HG03457 (cell line): Measurements from ENCODE around the gene DMRT2.

ENCODE experiments used
- ATAC-seq: cut with Tn5 transposase; IDR thresholded peaks from one replicate; pipeline ENCODE4 v1.9.1; 2021; ENCODE audit warnings: moderate number of reproducible peaks; ENCODE audit not compliant: unreplicated experiment

DMRT2 gene

DNA sequence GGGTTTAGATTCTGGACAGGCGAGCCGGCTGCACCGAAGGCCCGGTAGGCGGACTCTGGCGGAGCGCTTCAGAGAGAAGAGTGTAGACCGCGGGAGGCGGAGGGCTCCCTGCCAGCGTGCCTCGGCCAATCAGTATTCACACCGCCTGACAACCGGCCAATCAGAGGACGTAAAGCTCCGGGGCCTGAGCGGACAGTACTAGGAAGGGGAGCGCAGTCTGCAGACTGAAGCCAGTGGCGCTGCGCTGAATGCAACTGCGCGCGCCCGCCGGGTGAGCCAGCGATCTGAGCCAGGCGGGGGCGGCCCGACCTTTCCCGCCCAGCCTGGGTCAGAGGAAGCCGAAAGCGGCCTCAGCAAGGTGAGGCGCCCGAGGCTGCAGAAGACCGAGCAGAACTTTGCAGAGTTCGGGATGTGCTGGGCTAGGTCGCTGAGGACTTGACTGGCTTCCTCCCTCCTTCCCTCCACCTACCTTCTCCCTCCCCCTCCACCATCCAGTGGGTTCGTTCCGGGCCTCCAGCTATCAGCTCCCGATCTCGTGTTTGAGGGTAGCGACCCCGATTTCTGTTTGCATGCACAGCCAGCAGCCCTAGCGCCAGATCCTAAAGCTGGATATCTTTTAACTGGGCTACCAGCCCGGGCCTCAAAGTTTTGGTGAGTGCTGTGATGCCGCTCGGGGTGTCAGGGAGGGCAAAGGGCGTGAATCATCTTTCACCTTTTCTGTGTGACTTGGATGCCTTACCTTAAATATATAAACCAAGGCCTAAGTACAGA lies at the start of gene DMRT2:
Gene DMRT2 (plus strand): TSS at position 233 of the 771 bp plus-strand sequence. CDS start 1,257 bp downstream, outside the sequence.
- no peak for ATAC-seq

DNA sequence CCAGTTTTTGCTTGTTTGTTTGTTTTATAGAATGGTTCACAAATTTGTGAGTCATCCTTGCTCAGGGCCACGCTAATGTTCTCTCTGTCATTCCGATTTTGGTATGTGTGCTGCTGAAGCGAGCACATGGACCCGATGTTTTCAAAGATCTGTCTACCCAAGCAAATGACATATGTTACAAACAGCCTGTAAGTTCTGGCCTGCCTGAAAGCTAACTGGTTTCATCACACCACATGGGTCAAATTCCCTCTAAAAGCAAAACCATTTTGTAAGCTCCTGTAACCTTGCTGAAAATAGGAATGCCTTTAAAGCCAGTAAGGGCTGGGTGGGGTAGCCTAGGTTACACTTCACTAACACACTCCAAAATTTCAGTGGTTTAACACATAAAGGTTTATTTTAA lies 48.3 kb upstream of the DMRT2 start:
- ATAC-seq, result no peak

DNA sequence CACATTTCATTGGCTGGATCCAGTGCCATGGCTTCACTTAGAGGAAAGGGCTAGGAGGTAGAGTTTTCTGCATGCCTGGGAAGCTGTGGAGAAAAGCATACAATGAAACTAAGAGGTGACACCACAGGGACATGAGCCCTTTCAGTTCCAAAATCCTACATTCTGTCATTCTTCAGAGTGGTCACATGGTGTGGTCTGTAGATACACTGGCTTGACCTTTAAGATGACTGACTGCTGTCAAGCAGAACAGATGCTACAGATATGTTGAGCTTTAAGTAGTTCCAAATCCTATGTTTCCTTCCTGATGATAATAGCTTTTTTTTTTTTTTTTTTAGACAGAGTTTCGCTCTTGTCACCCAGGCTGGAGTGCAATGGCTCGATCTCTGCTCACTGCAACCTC lies 47.5 kb upstream of the DMRT2 start:
- no peak for ATAC-seq

DNA sequence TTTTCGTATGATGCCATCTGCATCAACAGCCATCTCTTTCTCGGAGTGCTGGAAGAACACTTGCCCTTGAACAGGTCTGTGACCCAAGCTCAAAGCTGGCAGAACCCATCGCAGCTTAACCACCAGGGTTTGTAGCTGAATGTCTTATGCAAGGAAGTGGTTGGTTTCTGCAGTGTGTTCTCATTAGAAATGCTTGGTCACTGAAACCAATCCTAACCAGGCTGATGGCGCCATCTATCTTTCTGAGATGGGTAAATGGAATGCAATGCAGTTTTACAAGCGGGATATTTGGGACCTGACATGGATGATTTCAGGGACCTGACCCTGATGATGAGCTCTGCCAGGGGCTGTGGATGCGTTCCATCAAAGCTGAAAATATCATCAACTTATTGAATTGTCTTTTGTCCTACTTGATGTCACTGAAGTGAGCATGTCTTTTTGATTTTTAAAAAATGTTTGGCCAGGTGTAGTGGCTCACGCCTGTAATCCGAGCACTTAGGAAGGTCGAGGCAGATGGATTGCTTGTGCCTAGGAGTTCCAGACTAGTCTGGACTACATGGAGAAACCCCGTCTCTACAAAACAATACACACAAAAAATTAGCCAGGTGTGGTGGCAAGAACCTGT lies 45.0 kb upstream of the DMRT2 start:
- ATAC-seq, result no peak

DNA sequence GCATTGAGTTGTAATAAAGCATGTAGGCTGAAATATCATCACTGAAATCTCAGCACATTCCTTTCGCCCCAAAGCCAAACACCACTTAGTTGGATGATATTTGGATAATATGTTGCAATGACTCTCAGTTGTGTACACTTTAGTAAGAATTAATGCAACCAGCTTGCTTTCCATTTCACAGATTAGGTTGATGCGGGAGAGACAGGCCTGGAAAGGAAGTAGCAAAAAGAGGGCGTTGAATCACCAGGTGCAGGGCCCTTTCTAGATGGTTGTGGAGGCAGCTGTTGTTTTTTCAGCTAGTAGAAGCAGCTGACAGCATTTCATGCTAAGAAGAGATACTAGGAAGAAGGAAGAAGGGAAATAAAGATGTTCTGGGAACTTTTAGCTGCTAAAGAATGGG lies 42.8 kb upstream of the DMRT2 start:
- ATAC-seq, result no peak

DNA sequence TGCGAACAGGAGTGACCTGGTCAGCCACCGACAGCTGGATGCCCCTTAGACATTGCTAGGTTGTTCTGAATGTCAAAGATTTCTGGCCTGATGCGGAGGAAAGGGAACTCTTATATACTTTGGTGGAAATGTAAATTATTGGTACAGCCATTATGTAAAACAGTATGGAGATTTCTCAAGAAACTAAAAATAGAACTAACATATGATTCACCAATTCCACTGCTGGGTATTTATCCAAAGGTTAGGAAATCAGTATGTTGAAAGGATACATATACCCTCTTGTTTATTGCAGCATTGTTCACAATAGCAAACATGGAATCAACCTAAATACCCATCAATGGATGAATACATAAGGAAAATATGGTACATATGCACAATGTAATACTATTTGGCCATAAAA lies 41.9 kb upstream of the DMRT2 start:
- ATAC-seq, result no peak

DNA sequence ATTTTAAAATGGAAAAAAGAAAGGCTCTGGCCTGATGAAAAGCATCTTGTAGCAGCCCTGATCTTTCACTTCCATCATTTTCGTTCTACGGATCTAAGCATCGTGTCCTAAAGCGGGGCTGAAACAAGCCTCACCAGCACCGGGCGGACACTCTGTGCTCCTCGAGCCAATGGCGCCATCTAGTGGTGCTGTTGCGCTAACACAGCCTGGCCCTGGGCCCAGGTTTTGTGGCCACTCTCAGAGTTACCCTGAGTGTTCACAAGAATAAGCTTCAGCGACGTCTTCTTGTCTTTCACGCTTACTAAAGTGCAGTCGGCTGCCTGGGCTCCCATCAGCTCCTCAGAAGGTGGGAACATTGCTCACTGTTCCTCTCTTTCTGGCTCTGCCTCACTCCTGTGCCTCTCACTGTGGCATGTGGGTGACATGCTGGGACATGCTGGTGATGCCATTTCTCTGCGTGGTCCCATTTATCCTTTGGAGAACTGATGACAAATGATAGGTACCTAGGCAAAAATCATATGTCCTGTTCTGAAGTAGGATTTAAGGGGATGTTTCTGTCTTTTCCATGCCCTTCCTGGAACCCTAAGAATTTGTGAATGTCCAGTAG lies 41.0 kb upstream of the DMRT2 start:
- peak; percentile 96 for ATAC-seq

DNA sequence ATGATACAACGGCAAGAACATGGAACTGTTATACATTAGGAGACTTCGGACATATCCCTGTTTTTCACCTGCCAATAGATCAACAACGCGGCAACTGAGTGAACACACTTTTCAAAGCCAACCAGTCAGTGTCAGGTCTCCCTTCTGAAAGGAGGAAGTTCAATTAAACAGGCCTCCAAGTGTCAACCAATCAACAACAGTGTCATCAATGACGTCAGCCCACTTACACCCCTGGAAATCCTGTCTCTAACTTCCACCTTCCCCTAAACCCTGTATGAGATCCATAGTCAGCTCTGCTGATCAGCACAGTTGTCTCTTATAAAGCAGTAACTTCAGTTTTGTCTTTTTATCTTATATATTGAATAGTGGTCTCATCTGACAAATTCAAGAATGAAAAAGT lies 37.1 kb upstream of the DMRT2 start:
- no peak for ATAC-seq

DNA sequence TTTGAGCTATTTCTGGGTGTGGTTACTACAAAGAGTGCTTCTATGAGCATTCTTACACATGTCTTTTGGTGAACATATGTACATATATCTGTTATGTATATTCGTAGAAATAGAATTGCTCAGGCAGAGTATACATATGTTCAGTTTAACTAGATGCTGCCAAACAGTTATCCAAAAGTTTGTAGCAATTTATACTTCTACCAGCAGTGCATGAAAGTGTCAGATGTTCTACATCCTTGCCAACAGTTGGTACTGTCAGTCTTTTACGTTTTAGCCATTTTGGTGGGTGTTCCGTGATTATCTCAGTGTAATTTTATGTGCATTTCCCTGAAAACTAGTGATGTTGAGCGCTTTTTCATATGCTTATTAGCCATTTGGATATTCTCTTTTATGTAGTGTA lies 35.9 kb upstream of the DMRT2 start:
- no peak for ATAC-seq

DNA sequence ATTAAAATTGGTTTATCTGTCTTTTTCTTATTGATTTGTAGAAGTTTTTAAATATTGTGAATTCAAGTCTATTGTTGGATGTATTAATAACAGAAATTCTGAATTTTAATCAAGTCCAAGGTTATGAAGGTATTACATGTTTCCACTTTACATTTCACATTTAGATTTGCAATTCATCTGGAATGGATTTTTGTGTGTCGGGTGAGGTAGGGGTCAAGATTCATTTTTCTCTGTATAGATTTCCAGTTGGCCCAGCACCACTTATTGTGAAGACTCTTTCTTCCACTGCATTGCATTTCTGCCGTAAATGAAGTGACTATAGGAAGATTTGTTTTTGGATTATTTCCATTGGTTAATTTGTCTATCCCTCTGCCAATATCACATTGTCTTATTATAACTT lies 35.5 kb upstream of the DMRT2 start:
- no peak for ATAC-seq

DNA sequence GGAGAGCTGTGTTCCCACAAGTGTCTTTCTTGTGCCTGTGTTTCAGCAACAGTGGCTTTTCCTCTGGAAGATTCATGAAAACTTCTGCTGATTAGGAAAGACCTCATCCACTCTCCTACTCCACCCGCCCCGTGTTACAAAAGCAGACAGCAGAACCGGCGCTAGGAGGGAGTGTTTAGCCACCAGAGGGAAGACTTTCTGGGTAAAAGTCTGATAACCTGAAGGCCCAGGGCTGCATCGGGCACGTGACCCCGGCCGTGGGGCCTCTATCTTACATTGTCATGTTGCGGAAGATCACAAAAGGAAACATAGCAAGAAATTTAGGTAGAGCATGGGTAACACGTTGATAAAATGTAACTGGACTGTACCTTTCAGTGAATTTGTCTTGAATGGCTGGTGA lies 32.0 kb upstream of the DMRT2 start:
- ATAC-seq, result no peak

DNA sequence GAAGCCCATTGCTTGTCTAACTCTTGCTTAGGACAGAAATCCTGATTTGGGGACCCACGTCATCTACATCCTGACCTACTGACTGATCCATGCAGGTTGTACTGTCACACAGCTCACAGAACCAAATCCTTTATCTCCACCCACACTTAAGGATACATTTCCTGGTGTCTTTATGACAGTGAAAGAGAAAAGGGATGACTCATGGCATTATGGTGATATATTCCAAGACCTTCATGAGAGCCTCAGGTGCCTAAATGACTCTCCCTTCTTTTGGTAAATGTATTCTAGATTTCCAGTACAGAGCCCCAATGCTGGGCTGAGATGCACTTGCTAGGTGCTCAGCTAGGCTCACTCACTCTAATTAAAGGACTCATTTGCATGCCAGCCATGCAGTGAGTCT lies 26.0 kb upstream of the DMRT2 start:
- ATAC-seq, result no peak

DNA sequence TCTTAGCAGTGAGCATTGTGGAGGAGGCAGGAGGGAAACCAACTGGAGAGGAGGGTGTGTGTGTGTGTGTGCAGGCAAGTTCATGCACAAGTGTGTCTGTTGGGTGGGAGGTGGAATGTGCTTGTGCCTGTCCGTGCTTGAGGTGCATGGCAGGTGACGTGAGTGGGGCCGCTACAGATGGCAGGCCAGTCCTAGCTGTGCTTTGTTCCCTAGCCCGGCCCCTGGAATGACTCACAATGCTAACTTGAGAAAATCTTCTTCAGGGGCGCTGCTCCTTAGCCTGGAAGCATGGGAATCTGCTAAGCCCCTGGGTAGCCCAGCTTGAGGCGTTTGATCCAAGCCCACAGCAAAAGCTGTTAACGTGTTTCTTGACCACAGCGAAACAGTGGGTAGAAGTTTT lies 25.0 kb upstream of the DMRT2 start:
- no peak for ATAC-seq

DNA sequence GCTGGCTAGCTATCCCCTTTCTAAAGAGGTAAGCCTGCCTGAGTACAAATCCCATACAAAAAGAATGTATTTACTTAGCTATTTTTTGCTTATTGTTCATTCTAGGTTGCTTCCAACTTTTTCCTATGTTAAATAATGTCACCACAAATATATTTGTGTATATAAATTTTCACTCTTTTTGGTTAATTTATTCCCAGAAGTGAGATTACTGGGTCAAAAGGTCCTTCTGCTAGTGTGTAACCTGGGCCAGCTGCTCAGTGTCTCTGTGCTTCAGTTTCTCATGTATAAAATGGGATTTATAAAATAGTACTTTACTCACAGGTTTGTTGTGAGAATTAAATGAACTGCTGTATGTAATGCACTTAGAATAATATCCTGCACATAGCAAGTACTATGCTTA lies 23.9 kb upstream of the DMRT2 start:
- no peak for ATAC-seq

DNA sequence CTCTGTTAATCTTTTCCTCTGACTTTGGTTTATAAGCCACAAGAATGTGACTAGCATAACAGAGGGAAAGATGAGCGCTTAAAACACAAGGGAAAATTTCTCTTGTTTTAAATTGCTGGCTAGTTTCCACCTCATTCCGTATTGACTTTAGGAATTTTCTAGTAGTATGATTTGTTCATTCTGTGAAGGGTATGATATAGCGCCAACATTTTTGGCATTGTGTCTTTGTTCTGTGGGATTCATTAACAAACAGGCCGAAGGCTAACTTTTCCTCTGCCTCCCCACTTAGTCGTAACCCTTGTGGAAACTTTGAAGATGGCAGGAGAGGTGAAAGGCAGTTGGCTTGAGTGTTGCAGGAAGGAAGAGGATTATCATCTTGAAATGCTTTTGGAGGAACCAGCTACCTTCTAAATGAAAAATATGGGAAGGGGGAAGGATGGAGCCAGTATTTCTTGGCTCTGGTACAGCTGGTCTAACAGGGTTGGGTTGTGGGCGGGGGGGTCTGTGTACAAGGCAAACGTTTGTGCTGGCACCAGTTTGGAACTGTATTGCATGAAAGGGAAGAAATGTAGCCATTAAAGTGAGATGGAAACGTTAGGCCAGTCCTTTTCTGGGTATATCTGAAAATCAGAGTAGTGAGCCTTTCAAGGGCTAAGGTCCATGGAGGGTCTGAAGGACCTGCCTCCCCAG lies 21.5 kb upstream of the DMRT2 start:
- ATAC-seq, result no peak

DNA sequence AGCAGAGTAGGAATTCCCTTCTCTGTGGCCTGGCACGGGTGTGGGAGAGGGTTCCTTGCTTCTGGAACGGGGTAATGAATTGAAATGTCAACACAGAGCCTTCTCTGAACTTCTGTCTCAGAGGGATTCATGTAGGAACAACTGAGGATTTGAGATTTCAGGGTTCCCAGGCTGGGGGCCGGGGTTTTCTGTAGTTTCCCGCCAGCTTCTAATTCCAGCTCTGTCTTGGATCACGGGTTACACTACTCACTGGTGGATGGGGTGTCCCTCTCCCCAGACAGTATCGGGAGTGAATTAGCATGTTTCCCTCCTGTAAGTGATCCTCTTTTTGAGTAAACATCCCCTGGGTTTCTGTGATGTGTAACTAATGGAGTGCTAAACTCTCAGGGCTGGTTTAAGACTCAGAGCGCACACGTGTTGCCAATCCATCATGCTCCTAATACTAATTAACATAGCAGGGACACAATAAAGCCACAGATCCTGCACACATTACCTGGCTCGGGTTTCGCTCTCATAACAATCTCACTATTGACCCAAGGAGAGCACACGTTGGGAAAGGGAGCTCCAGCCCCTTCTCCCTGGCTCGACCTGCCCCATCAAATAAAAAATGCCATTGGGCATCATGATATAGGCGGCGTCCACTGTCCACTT lies 18.1 kb upstream of the DMRT2 start:
- ATAC-seq, result no peak

DNA sequence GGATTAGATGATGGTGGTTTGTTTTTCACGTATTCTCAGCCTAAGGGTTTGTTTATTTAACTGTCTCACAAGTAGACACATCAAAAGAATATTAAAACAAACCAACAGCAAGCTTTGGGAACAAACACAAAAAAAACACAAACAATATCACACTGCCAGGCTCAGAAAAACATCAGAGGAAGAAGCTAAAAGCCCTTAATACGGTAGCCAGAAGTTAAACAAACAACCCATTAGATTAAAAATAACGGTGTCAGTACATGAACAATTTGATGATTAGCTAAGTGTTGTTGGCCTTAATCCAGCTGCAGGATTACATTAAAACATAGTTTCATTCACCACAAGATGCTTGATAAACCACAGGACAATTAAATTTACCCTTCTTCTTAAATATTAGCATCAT lies 15.9 kb upstream of the DMRT2 start:
- ATAC-seq, result no peak

DNA sequence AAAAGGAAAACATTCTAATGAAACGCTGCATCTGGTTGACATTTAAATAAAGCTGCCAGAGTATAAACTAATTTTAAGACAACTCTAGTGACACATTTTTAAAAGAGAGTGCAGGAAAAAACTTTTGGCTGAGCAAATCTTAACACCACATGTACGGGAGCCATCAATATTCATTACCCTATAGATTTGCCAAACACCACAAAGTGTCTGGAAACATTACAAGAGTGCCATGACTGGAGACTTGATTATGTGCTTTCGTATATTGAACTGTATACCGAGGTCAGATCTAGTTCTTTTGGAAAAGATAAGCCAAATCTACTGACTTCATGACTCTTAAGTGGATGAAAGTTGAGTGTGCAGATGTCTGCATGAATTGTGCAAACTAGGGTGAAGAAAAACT lies 10.6 kb upstream of the DMRT2 start:
- ATAC-seq, result no peak

DNA sequence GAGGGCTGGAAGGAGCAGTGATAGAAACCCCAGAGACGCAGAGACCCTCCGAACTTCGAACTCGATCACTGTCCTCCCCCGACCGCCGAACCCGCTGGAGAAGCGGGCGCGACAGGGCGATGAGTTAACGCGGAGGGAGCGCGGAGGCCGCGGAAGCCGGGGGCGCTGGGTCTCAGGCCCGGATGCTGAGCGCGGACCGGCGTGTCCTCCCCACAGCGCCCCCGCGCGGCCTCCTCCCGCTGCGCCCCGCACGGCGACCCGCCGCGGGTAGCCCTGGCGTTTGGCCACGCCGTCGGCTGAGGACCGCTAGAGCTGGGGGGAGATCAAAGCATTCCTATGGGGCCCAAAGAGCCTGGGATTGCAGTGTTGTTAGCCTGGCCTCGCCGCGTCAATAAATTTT lies 7.7 kb upstream of the DMRT2 start:
- ATAC-seq, result no peak

DNA sequence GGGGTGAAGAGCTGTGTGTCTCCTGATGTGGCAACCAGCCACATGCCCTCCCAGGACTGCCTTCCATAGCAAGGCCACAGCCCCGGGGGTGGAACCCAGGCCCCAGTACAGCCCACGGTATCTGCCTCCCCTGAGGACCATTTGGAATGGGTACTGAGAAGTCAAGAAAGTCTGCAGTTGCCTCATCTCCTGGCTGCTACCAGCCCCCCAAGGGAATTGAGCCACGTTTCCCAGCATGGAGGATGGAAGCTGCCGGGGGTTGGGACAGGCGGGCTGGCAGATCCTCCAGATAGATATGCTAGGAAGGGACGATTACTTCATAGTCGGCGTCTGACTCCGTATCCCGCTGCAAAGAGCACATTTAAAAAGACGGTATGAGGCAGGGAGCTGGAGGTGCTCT lies 5.5 kb upstream of the DMRT2 start:
- no peak for ATAC-seq
